Hindlimb muscle (tissue), 1 donor: ENCODE results near the gene RAB26. TPM values are rescaled to one million over a fixed set of nuclear protein-coding genes. Genes with fewer than 3 reads are reported as not detected.

Experiments used
- DNase-seq: peaks from one replicate; pipeline ENCODE4 v3.0.0-alpha.2; 2013
- polyA plus RNA-seq: library from polyadenylated mRNA; unstranded; fragments of 120-200 nt; gene quantifications from one replicate; pipeline ENCODE4 v1.2.1, GENCODE V29; 2013; ENCODE audit not compliant: insufficient read length

RAB26 gene
- polyA plus RNA-seq, 1 donor = 0.92 TPM

DNA sequence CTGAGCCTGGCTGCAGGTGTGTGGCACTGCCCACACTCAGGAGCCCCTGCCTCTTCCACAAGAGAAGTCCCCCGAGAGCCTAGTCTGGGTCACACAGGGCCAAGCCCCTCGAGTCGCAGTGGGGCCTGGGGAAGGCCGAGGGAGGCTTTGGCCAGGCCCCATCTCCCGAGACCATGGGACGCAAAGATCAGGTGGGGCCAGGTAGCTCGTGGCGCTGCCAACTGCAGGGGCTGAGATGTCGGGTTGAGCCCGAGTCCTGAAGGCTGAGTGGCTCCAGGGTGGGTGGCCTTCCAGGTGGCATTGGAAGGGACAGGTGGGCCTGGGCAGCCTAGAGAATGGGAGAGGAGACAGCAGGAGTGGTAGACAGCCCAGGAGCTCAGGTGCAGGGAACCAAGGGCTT is 13.5 kb downstream of the RAB26 start:
- DNase-seq = no peak

DNA sequence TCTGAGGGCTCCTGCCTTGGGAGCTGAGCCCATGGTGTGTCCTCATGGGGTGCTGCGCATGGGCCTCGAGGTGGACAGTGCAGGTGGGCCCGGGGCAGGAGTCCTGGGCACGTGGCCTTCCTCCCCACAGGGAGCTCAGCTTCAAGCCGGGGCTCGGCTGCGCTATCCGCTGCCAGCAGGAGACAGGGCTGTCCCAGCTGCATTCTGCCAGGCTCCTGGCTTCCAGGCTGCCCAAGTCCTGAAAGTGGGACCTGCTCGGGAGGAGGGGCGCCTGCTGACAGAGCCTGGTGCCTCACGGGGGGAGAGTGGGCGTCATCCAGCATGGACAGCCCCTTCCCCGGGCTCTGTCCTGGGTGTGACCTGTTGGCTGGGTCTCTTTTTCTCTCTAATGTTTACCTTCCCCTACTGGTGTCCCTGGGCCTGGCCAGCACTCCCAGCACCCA is 14.3 kb downstream of the RAB26 start:
- no peak for DNase-seq

- no peak for DNase-seq
Measured at GRCh38 chr16:2163211-2163881, 14.9 kb downstream of the RAB26 start.

- no peak for DNase-seq
Measured at GRCh38 chr16:2165861-2166260, 17.4 kb downstream of the RAB26 start.

DNA sequence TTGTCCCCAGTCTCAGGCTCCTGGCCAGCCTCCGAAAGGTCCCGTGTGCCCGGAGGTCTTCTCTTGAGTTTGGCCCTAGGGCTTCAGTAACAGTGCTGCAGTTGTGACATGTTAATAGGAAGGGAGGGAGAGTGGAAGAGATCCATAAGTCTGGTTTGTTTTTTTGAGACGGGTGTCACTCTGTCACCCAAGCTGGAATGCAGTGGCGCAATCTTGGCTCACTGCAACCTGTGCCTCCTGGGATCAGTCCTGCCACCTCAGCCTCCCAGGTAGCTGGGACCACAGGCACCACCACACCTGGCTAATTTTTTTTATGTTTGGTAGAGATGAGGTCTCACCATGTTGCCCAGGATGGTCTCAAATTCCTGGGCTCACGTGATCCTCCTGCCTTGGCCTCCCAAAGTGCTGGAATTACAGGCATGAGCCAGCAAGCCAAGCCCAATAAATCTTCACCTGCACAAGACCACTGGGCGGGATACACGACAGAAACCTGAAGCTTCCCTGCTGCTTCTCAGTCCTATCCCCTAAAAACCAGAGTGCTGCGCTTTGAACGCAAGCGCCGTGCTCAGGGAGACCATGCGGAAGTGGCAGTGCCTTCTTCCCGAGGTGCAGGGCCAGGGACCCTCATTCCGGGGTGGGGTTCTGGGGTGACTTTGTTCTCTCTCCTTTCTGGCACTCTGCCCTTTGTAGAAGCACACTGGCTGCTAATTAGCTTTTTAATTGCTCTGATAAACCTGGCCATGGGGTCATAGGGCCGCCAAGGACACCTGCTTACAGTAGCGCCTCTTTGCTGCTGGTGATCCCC is 18.0 kb downstream of the RAB26 start:
- no peak for DNase-seq

DNA sequence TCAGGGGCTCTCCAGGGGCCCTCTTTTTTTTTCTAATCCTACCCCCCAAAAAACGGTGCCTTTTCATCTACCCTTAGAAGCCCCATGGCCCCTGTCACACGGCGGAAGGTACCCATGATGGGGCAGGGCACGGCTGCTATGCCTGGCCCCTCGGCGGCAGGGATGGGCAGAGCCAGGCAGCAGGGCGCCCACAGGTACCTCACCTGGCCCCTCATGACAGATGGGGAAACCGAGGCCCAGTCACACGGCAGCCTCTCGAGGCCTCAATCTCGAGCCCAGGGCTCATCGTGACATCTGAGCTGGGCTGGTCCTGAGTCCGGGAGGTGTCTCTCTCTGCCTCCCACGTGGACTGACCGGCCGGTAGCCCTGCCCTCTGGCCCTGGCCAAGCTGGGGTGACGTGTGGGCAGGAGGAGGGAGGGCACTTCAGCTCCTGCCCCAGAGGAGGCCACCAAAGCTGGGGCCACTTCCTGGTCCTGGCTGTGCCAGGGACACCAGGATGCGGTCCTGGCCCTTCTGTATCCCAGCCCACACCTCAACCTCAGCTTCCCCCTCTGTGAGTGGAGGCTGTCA is 18.7 kb downstream of the RAB26 start:
- no peak for DNase-seq

DNA sequence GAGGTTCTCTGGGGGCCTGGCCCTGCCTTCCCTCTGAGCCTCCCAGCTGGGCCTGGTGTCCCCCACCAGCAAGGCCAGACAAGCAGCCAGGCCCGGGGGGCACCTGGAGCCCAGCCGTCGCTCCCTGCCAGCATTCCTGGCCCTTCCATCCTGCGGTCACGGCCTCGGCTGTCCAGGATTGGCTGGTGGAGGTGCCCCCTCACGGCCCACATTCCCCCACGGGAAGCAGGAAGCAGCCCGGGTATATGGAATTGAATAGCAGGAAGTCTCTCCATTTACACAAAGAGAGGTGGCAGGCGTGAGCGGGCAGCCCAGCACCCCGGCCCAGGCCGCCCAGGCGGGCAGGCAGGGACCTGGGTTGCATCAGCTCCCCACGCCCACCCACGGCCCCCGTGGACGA is 21.7 kb downstream of the RAB26 start:
- DNase-seq = no peak

GRCh38 chr16:2170587-2171435 is 22.4 kb downstream of the RAB26 start:
- no peak for DNase-seq

- no peak for DNase-seq
Measured at GRCh38 chr16:2171601-2172178, 23.3 kb downstream of the RAB26 start.

- no peak for DNase-seq
Measured at GRCh38 chr16:2172688-2173335, 24.4 kb downstream of the RAB26 start.

GRCh38 chr16:2173366-2173765 is 24.9 kb downstream of the RAB26 start:
- no peak for DNase-seq

- no peak for DNase-seq
Measured at GRCh38 chr16:2173916-2174315, 25.5 kb downstream of the RAB26 start.

DNA sequence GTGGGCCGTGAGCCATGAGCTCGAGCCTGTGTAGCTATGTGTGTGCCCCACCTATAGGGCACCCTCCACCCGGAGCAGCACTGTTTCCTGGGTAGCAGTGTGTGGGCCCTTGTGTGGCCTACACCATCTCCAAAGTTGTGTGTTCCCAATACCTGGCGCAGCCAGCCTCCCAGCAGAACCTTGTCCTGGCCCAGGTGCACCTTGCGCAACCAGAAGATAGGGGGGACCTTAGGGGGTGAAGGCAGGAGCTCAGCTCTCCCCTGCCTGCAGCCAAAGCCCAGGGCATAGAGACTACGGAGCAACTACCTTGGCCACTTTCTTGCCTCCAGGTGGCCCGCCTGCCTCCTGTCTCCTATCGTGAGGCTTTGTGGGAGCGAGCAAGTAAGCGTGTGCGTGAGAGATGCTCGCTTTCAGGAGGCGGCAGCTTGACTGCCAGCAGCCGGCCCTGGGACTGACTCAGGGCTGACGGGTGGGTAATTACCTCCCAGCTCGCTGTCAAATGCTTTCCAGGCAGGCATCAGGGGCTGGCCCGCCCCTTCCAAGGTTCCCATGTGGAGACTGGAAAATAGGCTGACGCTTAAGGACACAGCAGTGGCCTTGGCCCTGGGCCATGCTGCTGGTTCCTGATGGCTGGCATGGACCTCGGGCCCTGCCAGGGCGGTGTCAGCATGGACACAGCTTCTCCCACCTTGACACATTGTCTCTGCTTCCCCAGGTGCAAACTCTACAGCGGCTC is 26.1 kb downstream of the RAB26 start:
- no peak for DNase-seq

DNA sequence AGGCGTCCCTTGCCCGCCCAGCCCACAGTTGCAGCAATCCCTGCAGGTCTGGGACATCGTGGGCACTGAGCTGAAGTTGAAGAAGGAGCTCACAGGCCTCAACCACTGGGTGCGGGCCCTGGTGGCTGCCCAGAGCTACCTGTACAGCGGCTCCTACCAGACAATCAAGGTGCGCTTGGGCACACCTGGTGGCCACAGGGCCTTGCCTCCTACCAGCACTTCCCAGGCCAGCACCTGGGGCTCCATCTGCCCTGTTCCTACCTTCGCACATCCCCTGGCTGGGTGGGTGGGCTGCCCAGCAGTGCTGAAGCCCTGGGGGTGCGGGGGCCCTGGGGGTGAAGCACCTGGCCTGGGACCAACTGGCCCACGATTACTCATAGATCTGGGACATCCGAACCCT is 27.0 kb downstream of the RAB26 start:
- DNase-seq = no peak

DNA sequence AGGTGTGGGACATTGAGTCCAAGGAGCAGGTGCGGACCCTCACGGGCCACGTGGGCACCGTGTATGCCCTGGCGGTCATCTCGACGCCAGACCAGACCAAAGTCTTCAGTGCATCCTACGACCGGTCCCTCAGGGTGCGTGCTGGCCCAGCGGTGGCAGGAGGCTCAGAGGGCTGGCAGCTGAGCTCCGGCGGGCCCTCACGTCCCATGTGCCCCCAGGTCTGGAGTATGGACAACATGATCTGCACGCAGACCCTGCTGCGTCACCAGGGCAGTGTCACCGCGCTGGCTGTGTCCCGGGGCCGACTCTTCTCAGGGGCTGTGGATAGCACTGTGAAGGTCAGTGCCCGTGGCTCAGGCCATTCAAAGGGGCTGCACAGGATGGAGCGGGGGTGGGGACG is 27.6 kb downstream of the RAB26 start:
- no peak for DNase-seq

DNA sequence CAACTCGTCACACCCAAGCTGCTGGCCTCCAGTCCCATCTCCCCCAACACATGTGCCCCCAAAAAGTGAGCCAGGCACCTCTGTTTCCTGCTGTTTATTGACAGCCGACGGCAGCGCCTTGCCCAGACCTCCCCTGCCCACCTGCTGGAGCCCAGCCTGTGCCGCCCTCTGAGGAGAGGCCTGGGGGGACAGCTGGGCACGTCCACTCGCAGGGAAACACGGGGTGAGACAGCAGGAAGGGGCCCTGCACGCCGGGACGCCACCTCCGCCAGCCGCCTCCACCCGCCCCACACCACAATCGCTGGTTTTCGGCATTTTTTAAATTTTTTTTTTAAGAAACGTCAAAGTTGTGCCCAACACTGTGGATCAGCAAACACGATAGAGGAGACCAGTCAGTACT is 28.7 kb downstream of the RAB26 start:
- no peak for DNase-seq

GRCh38 chr16:2177561-2177960 is 29.1 kb downstream of the RAB26 start:
- no peak for DNase-seq

- no peak for DNase-seq
Measured at GRCh38 chr16:2178321-2179106, 30.1 kb downstream of the RAB26 start.

DNA sequence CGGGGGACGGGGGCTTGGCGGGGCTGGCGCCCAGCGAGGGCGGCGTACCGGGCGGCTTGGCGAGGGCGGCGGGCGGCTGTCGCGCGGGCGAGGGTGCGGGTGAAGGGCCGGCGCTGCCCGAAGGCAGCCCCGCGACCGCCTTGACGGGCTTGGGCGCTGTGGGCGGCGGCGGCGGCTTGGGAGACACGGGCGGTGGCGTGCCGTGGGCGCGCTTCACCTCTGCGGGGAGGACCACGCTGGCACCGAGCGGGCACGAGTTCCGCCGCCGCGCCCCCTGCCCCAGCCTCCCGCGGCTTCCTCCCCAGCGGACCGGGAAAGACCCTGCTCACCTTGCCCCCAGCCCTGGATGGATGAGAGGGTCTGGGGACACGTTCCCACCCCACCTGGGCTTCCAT is 30.7 kb downstream of the RAB26 start:
- no peak for DNase-seq

DNA sequence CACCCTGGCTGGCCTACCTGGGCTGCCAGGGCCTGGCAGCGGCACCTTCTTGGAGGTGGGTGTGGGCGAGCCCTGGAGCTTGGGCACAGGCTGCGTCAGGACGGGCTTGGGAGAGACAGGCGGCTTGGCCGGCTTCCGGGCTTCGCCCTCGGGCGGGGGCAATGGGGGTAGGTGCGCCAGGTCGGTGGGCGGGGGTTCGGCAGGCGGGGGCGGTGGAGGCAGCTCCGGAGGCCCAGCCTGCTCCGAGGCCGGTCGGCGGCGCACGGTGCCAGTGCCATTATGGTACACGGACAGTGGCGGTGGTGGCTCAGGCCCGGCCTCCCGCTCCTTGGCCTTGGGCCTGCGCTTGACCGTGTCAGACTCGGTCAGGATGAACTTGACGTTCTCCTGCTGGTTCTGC is 31.2 kb downstream of the RAB26 start:
- DNase-seq = no peak
